GM12878 (cell line): ENCODE measurements around the gene PPP2R5D. TPM values are rescaled to one million over a fixed set of nuclear protein-coding genes. Genes with fewer than 3 reads are reported as not detected.

Source experiments
- ATAC-seq: fragments of 200-7000 bp; cut with Tn5 transposase; 3 replicates; pipeline ENCODE4 v1.9.1; 2020; ENCODE audit warnings: mild to moderate bottlenecking, moderate library complexity
- BruUV-seq: library from RNA; stranded (reverse); fragments of 400-500 nt; replicated peaks from 2 replicates; lab custom pipeline; 2021; lab: Mats Ljungman, UMichigan
- CTCF ChIA-PET: fragments of 300-600 bp; sonication (Branson Sonifier 250); formaldehyde crosslinking; extraction: SDS; loops from one replicate; lab custom pipeline; 2021; ENCODE audit warnings: inconsistent platforms; lab: Yijun Ruan, JAX
- POLR2A ChIA-PET: fragments of 350-600 bp; formaldehyde crosslinking; extraction: SDS; loops from one replicate; lab custom pipeline; 2021; ENCODE audit warnings: inconsistent platforms; lab: Charles Lee
- RAD21 ChIA-PET: fragments of 300-600 bp; sonication (Branson Sonifier 250); formaldehyde crosslinking; loops from one replicate; lab custom pipeline; 2023; ENCODE audit warnings: antibody characterized with exemption; ENCODE audit not compliant: unreplicated experiment; lab: Charles Lee
- SMC1A ChIA-PET: fragments of 300-600 bp; sonication (Branson Sonifier 250); formaldehyde crosslinking; loops from one replicate; lab custom pipeline; 2023; ENCODE audit not compliant: unreplicated experiment, uncharacterized antibody; lab: Charles Lee
- DNase-seq: peaks from one replicate; pipeline ENCODE4 v3.0.0-alpha.2; 2011; ENCODE audit warnings: low read depth, low spot score
- FAIRE-seq: peaks from 3 replicates; lab custom pipeline; 2011; peaks lifted over from hg19 to GRCh38; lab: Jason Lieb, UNC
- H2AFZ ChIP-seq: 2 replicates; pipeline ENCODE4 v1.6.0; 2011; ENCODE audit warnings: low read depth, low read length, control low read depth; ENCODE audit not compliant: control insufficient read depth
- H3K27ac ChIP-seq: 2 replicates; pipeline ENCODE4 v1.5.1; 2011; ENCODE audit warnings: control low read depth; ENCODE audit not compliant: control insufficient read depth, insufficient read depth
- H3K27me3 ChIP-seq, 2 experiments: replicated peaks in 1 of 2; 2 replicates each; pipeline versions ENCODE4 v1.6.0 to v1.6.1; 2011; ENCODE audit warnings: low read length in 1 of 2; ENCODE audit not compliant: control insufficient read depth in 2 of 2, insufficient read depth in 2 of 2
- H3K36me3 ChIP-seq, 2 experiments: 2 replicates each; pipeline ENCODE4 v1.5.1; 2011; ENCODE audit warnings: low read length in 1 of 2; ENCODE audit not compliant: control insufficient read depth in 2 of 2, insufficient read depth in 2 of 2
- H3K4me1 ChIP-seq: 2 replicates; pipeline ENCODE4 v1.6.1; 2011; ENCODE audit warnings: mild to moderate bottlenecking, low read length, moderate library complexity, mixed read lengths; ENCODE audit not compliant: control insufficient read depth, insufficient read depth
- H3K4me2 ChIP-seq: 2 replicates; pipeline ENCODE4 v1.6.0; 2011; ENCODE audit warnings: control low read depth; ENCODE audit not compliant: control insufficient read depth, insufficient read depth
- H3K4me3 ChIP-seq: fragments of 200-600 bp; sonication (generic); 2 replicates; pipeline ENCODE4 v1.5.1; 2016
- H3K79me2 ChIP-seq: 2 replicates; pipeline ENCODE4 v1.6.0; 2011; ENCODE audit warnings: low read length; ENCODE audit not compliant: control insufficient read depth, insufficient read depth
- H3K9ac ChIP-seq: 2 replicates; pipeline ENCODE4 v1.8.0; 2011; ENCODE audit warnings: low read length, control low read depth, mixed read lengths; ENCODE audit not compliant: control insufficient read depth, insufficient read depth
- H3K9me3 ChIP-seq: replicated peaks from 3 replicates; pipeline ENCODE4 v1.5.1; 2011; ENCODE audit warnings: mild to moderate bottlenecking, low read length; ENCODE audit not compliant: control insufficient read depth, insufficient read depth
- H4K20me1 ChIP-seq: 2 replicates; pipeline ENCODE4 v1.6.0; 2011; ENCODE audit not compliant: control insufficient read depth, insufficient read depth
- BACH1 ChIP-seq: fragments of 450-650 bp; IDR thresholded peaks from 2 replicates; pipeline ENCODE4 v1.6.1; 2017; ENCODE audit warnings: mild to moderate bottlenecking, borderline replicate concordance
- BRCA1 ChIP-seq: IDR thresholded peaks from 2 replicates; pipeline ENCODE4 v1.6.1; 2011; ENCODE audit warnings: low read depth, low read length, improper control_type of control experiment
- CEBPB ChIP-seq, 2 experiments: fragments of 150-350 bp in 1 of 2; IDR thresholded peaks; 2 replicates each; pipeline ENCODE4 v1.6.1; 2012 to 2014; ENCODE audit warnings: low read depth in 2 of 2, low read length in 2 of 2, borderline replicate concordance in 1 of 2, inconsistent platforms in 1 of 2
- CHD1 ChIP-seq: IDR thresholded peaks from 2 replicates; pipeline ENCODE4 v1.6.1; 2012; ENCODE audit warnings: low read depth, low read length, improper control_type of control experiment
- IKZF2 ChIP-seq, 2 experiments: fragments of 450-650 bp; IDR thresholded peaks; 2 replicates each; pipeline ENCODE4 v1.6.1; 2017; ENCODE audit warnings: mild to moderate bottlenecking in 2 of 2, moderate library complexity in 2 of 2
- KAT2A ChIP-seq: conservative IDR thresholded peaks from 2 replicates; pipeline ENCODE4 v1.6.1; 2011; ENCODE audit warnings: low read depth, low read length; ENCODE audit not compliant: control insufficient read depth
- MEF2A ChIP-seq: IDR thresholded peaks from 2 replicates; pipeline ENCODE4 v1.6.1; 2011; ENCODE audit warnings: low read depth, mild to moderate bottlenecking, low read length, moderate library complexity; ENCODE audit not compliant: insufficient read depth
- NFXL1 ChIP-seq: fragments of 450-650 bp; IDR thresholded peaks from 2 replicates; pipeline ENCODE4 v1.6.1; 2017; ENCODE audit warnings: antibody characterized with exemption, mild to moderate bottlenecking, borderline replicate concordance
- NRF1 ChIP-seq: conservative IDR thresholded peaks from 2 replicates; pipeline ENCODE4 v1.6.1; 2011; ENCODE audit warnings: mild to moderate bottlenecking, low read depth, low read length, improper control_type of control experiment
- RUNX3 ChIP-seq: IDR thresholded peaks from 2 replicates; pipeline ENCODE4 v1.6.1; 2012; ENCODE audit warnings: low read length, inconsistent platforms
- TARDBP ChIP-seq: IDR thresholded peaks from 2 replicates; pipeline ENCODE4 v1.6.1; 2016; ENCODE audit warnings: borderline replicate concordance
- WRNIP1 ChIP-seq: IDR thresholded peaks from 2 replicates; pipeline ENCODE4 v1.6.1; 2011; ENCODE audit warnings: low read depth, low read length, improper control_type of control experiment, borderline replicate concordance
- ZNF384 ChIP-seq: IDR thresholded peaks from 2 replicates; pipeline ENCODE4 v1.6.1; 2012; ENCODE audit warnings: low read depth, mild to moderate bottlenecking, low read length, improper control_type of control experiment, borderline replicate concordance
- ZZZ3 ChIP-seq: IDR thresholded peaks from 2 replicates; pipeline ENCODE4 v1.6.1; 2011; ENCODE audit warnings: low read depth; ENCODE audit not compliant: control insufficient read depth, insufficient read length
- WGBS: methylation state at CpG from one replicate; pipeline ENCODE4 v1.1.6; 2016; ENCODE audit warnings: low lambda C conversion rate; ENCODE audit not compliant: insufficient replicate concordance, insufficient coverage; ENCODE audit errors: missing lambda C conversion rate; 5-methylcytosine and 5-hydroxymethylcytosine counted together
- in situ Hi-C: fragments of 300-500 bp; cut with MboI; formaldehyde crosslinking; loops from 9 replicates; pipeline ENCODE4 v1.14.3; 2018; ENCODE audit warnings: mixed read lengths
- intact Hi-C: fragments of 100-400 bp; cut with micrococcal nuclease; formaldehyde crosslinking; loops from one replicate; pipeline ENCODE4 v1.14.2; 2022; ENCODE audit not compliant: unreplicated experiment
- polyA plus RNA-seq, 11 experiments: library from polyadenylated mRNA; depleted of rRNA in 4 of 11; unstranded in 6 of 11; stranded (reverse) in 5 of 11; fragments of >200 nt; fragmentation: Nextera tagmentation in 4 of 11; fragmentation: Illumina TruSeq in 1 of 11; extraction: Ambion mirVana in 4 of 11; extraction: Trizol in 1 of 11; gene quantifications; 1 replicate in 1 of 11; 2 replicates in 10 of 11; pipeline versions ENCODE4 v1.2.1 to v1.2.3, GENCODE V29; 2011 to 2016; ENCODE audit warnings: inconsistent platforms in 2 of 11, missing spikeins in 2 of 11, low read depth in 1 of 11
- total RNA-seq, 4 experiments: library from RNA; depleted of rRNA in 3 of 4; stranded (reverse); fragments of >200 nt in 3 of 4; fragmentation: Illumina TruSeq in 1 of 4; extraction: Trizol in 1 of 4; gene quantifications; 2 replicates each; pipeline versions ENCODE4 v1.2.1 to v1.2.3, GENCODE V29; 2013 to 2021
- TF ChIP-seq, protein P1 (sequence below): fragments of 450-650 bp; IDR thresholded peaks from 2 replicates; pipeline ENCODE4 v1.6.1; 2014; ENCODE audit warnings: mild to moderate bottlenecking

PPP2R5D gene
- total and polyA plus RNA-seq, 10 of the 15 experiments (the other 5 are each of a cell fraction or from before 2014, with no cell fraction given), result 1.5 to 59.0 (median 32.0) TPM

DNA sequence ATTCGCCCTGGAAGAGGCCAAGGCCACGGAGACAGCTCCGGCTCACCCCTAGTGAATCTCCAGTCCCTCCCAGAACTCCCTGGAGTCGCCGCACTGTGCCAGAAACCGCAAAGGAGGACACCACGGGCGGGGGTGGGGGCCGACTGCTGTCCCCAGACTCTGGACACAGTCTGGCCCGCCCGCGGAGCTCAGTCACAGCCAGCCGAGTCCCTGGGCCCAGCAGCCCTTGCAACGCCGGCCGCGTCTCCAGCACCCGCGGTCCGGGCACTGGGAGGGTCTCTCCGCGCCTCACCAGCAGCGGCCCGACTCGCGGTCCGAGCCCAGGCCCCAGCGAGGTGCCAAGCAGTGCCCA is 5.9 kb upstream of the PPP2R5D start:
- SMC1A ChIA-PET, result interaction anchor here (0.6 to 1.5 kb wide), 4 partner anchors 36 to 463 kb away, joined by 3 to 4 read pairs (median 4); partner anchors contain the start of genes CNPY3, KLHDC3 and MEA1
- no peaks in the 10 kb centered on the region for H3K36me3 ChIP-seq
- H3K9me3 ChIP-seq, result no peaks in the 10 kb centered on the region
- POLR2A ChIA-PET, result interaction anchor here (0.5 to 3.0 kb wide), 9 partner anchors 8 to 797 kb away, joined by 3 to 20 read pairs (median 4); partner anchors contain the start of genes CNPY3, KLC4, KLHDC3 and MEA1
- peak overlapping the region; percentile 73 for H2AFZ ChIP-seq
- peak overlapping the region; percentile 90 for H3K9ac ChIP-seq
- intact Hi-C loops, result no loop called here
- H4K20me1 ChIP-seq, result no peaks in the 10 kb centered on the region
- H3K4me2 ChIP-seq, result peak overlapping the region; percentile 78
- H3K4me3 ChIP-seq, result peak overlapping the region; percentile 88
- in situ Hi-C loops, result no loop called here
- no peak for FAIRE-seq
- ATAC-seq, result no peak; the same call in 2 of the 3 replicates
- no peak for DNase-seq
- CTCF ChIA-PET, result interaction anchor here (1.1 to 1.9 kb wide), 6 partner anchors 13 to 528 kb away, joined by 3 to 5 read pairs (median 5); partner anchors contain the start of genes KLHDC3 and MEA1
- H3K27me3 ChIP-seq, result no peaks in the 10 kb centered on the region
- TF ChIP-seq BACH1 (peak; percentile 40; the same call in 1 of the 2 replicates), TARDBP (no peak), RUNX3 (peak; percentile 51)
- H3K4me1 ChIP-seq, result peaks cover 10% of the 10 kb centered on the region
- peaks cover 25% of the 10 kb centered on the region for H3K79me2 ChIP-seq
- no TSS peak for BruUV-seq
- peak overlapping the region; percentile 33 for H3K27ac ChIP-seq
- RAD21 ChIA-PET, result interaction anchor here (0.9 to 2.2 kb wide), 3 partner anchors 29 to 41 kb away, joined by 3 to 8 read pairs (median 3); partner anchors contain the start of genes KLHDC3 and MEA1
- 1% methylated on average over 28 of the region's 28 CpGs for WGBS

DNA sequence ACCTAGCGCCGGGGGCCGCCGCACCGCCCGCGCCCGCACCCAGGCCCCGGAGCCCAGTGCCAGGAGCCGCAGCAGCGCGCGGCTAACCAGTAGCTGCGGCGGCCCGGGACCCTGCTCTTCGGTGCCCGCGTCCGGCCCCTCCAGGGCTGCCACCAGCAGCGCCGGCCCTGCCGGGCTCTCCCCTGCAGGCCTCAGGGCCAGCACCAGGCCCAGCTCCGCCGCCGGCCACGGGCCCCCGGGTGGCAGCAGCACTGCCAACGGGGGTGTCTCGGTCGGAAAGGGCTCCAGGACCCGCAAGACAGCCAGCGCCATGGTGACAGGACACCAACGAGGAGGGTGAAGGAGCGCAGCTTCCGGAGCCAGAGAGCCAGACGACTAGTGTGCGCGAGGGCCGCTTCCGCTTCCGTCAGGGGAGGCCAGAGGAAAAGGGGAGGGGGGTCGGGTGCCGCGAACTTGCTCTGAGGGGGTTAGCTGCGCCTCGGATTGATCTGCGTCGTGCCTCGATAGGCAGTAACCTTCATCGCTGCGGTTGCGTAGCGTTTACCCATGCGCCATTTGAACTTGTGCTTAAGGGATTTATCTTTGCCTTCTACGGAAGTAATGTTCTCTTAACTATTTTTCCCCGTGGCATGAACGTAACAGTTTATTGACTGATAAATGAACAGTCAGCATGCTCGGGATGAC is 5.4 kb upstream of the PPP2R5D start, which contains the start of gene PEX6:
Gene PEX6 (minus strand): TSS at position 343 of the 684 bp plus-strand sequence. CDS start 31 bp downstream, at position 312.
- Histone ChIP-seq H3K27ac (peak within 1 kb of the TSS; percentile 33), H3K4me3 (peak within 1 kb of the TSS; percentile 88), H4K20me1 (no peaks in the 10 kb centered on the region), H3K4me2 (peak within 1 kb of the TSS; percentile 94), H3K79me2 (peaks cover 25% of the 10 kb centered on the region), H3K9ac (peak within 1 kb of the TSS; percentile 90), H3K9me3 (no peaks in the 10 kb centered on the region), H3K4me1 (peaks cover 13% of the 10 kb centered on the region), H3K36me3 (no peaks in the 10 kb centered on the region), H3K27me3 (no peaks in the 10 kb centered on the region), H2AFZ (peak within 1 kb of the TSS; percentile 73)
- BruUV-seq, result no TSS peak
- CTCF ChIA-PET, result interaction anchor here (1.1 to 1.9 kb wide), 6 partner anchors 14 to 527 kb away, joined by 3 to 5 read pairs (median 5); partner anchors contain the start of genes KLHDC3 and MEA1
- SMC1A ChIA-PET, result interaction anchor here (0.7 to 1.7 kb wide), 9 partner anchors 14 to 165 kb away, joined by 3 to 5 read pairs (median 4); partner anchors contain the start of genes CNPY3, CUL7, KLHDC3 and MEA1
- peak; percentile 64 for DNase-seq
- FAIRE-seq, result peak; percentile 92
- WGBS, result 2% methylated on average over 54 of the region's 59 CpGs
- RAD21 ChIA-PET, result interaction anchor here (0.9 to 2.2 kb wide), 5 partner anchors 28 to 48 kb away, joined by 3 to 8 read pairs (median 3); partner anchors contain the start of genes KLHDC3, MEA1 and RRP36
- intact Hi-C loops, result no loop called here
- POLR2A ChIA-PET, result interaction anchor here (0.5 to 3.0 kb wide), 9 partner anchors 8 to 191 kb away, joined by 3 to 20 read pairs (median 4); partner anchors contain the start of genes CNPY3, KLC4, KLHDC3 and MEA1
- in situ Hi-C loops, result no loop called here
- peak; percentile 96 for ATAC-seq
- TF ChIP-seq WRNIP1, result no peak
- no peak for TF ChIP-seq CEBPB (IDR thresholded peaks at IDR 0.05; ENCODE audit: borderline replicate concordance in 1 of 2, low read depth in 2 of 2, low read length in 2 of 2)
- no peak for TF ChIP-seq KAT2A
- TF ChIP-seq, protein P1, sequence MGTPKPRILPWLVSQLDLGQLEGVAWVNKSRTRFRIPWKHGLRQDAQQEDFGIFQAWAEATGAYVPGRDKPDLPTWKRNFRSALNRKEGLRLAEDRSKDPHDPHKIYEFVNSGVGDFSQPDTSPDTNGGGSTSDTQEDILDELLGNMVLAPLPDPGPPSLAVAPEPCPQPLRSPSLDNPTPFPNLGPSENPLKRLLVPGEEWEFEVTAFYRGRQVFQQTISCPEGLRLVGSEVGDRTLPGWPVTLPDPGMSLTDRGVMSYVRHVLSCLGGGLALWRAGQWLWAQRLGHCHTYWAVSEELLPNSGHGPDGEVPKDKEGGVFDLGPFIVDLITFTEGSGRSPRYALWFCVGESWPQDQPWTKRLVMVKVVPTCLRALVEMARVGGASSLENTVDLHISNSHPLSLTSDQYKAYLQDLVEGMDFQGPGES, result no peak
- TF ChIP-seq ZZZ3, result no peak
- TF ChIP-seq ZNF384, result no peak
- no peak; a peak in 1 of 4 replicates for TF ChIP-seq IKZF2 (IDR thresholded peaks at IDR 0.05)
- no peak for TF ChIP-seq CHD1
- TF ChIP-seq NFXL1, result no peak
- TF ChIP-seq BRCA1, result no peak
- TF ChIP-seq NRF1, result no peak
- TF ChIP-seq MEF2A, result 0 out of 2 replicates have a peak, but pooled peaks have one; percentile 20
